OCI-LY7 (cell line): ENCODE results near the gene COPE. TPM values are rescaled to one million over a fixed set of nuclear protein-coding genes. Genes with fewer than 3 reads are reported as not detected.

ENCODE experiments used
- BruUV-seq: library from RNA; stranded (reverse); fragments of 400-500 nt; replicated peaks from 2 replicates; lab custom pipeline; 2021; lab: Mats Ljungman, UMichigan
- CTCF ChIA-PET: fragments of 300-600 bp; sonication (Branson Sonifier 250); formaldehyde crosslinking; loops from one replicate; lab custom pipeline; 2022; ENCODE audit warnings: antibody characterized with exemption; ENCODE audit not compliant: unreplicated experiment; lab: Charles Lee
- POLR2A ChIA-PET: fragments of 300-600 bp; sonication (Branson Sonifier 250); formaldehyde crosslinking; loops from one replicate; lab custom pipeline; 2022; ENCODE audit warnings: antibody characterized with exemption; lab: Charles Lee
- DNase-seq: peaks from one replicate; pipeline ENCODE4 v3.0.0-alpha.2; 2015; ENCODE audit warnings: low spot score
- H2AFZ ChIP-seq: fragments of 200-600 bp; sonication (generic), shearing (Covaris generic); 2 replicates; pipeline ENCODE4 v1.6.1; 2014; ENCODE audit warnings: mild to moderate bottlenecking, antibody characterized with exemption, low read length, moderate library complexity
- H3K27ac ChIP-seq: fragments of 200-600 bp; sonication (generic); 2 replicates; pipeline ENCODE4 v1.5.1; 2014; ENCODE audit warnings: mixed run types, low read depth, mild to moderate bottlenecking, moderate library complexity, low read length, inconsistent platforms; ENCODE audit not compliant: poor library complexity, severe bottlenecking
- H3K36me3 ChIP-seq: fragments of 200-600 bp; sonication (generic); 2 replicates; pipeline ENCODE4 v1.6.1; 2014; ENCODE audit warnings: mild to moderate bottlenecking, antibody characterized with exemption, low read length, moderate library complexity, mixed read lengths; ENCODE audit not compliant: insufficient read depth
- H3K4me1 ChIP-seq: fragments of 200-600 bp; sonication (generic); 2 replicates; pipeline ENCODE4 v1.5.1; 2014; ENCODE audit warnings: mild to moderate bottlenecking, low read length; ENCODE audit not compliant: insufficient read depth, poor library complexity, severe bottlenecking
- H3K4me2 ChIP-seq: fragments of 200-600 bp; sonication (generic); 2 replicates; pipeline ENCODE4 v1.6.1; 2014; ENCODE audit warnings: mild to moderate bottlenecking, low read length
- H3K4me3 ChIP-seq: fragments of 200-600 bp; sonication (generic); 2 replicates; pipeline ENCODE4 v1.5.1; 2014; ENCODE audit warnings: mild to moderate bottlenecking, low read depth, low read length; ENCODE audit not compliant: poor library complexity, severe bottlenecking
- H3K79me2 ChIP-seq: fragments of 200-600 bp; sonication (generic); 2 replicates; pipeline ENCODE4 v1.6.1; 2016; ENCODE audit warnings: low read depth, mild to moderate bottlenecking, low read length, moderate library complexity, mixed read lengths; ENCODE audit not compliant: insufficient read depth
- H3K9me2 ChIP-seq: fragments of 200-600 bp; sonication (generic); 2 replicates; pipeline ENCODE4 v1.6.1; 2016; ENCODE audit warnings: mild to moderate bottlenecking, low read length, mixed read lengths; ENCODE audit not compliant: insufficient read depth
- H3K9me3 ChIP-seq: fragments of 200-600 bp; sonication (generic); 2 replicates; pipeline ENCODE4 v1.6.1; 2014; ENCODE audit warnings: mild to moderate bottlenecking, mixed run types, low read length, mixed read lengths
- H4K20me1 ChIP-seq: fragments of 200-600 bp; sonication (generic); 2 replicates; pipeline ENCODE4 v1.6.1; 2014; ENCODE audit warnings: mild to moderate bottlenecking, antibody characterized with exemption, low read length, moderate library complexity, mixed read lengths; ENCODE audit not compliant: insufficient read depth
- EZH2phosphoT487 ChIP-seq: fragments of 200-600 bp; sonication (generic); IDR thresholded peaks from 2 replicates; pipeline ENCODE4 v1.6.1; 2018; ENCODE audit warnings: low read depth, borderline replicate concordance, mild to moderate bottlenecking, mixed run types, antibody characterized with exemption, low read length, moderate library complexity, mixed read lengths
- intact Hi-C: fragments of 100-400 bp; cut with micrococcal nuclease; formaldehyde crosslinking; loops from one replicate; pipeline ENCODE4 v1.10.0; 2022; ENCODE audit not compliant: unreplicated experiment
- total RNA-seq, 2 experiments: library from RNA; depleted of rRNA in 1 of 2; stranded (reverse); fragments of >200 nt in 1 of 2; shearing (Covaris generic) in 1 of 2; gene quantifications; 2 replicates each; pipeline ENCODE4 v1.2.3, GENCODE V29; 2014 to 2022
- TF ChIP-seq, protein P1 (sequence below): fragments of 200-600 bp; sonication (generic); conservative IDR thresholded peaks from 2 replicates; pipeline ENCODE4 v1.5.1; 2014; ENCODE audit warnings: mild to moderate bottlenecking, antibody characterized with exemption, low read length, moderate library complexity, mixed read lengths

Gene COPE
- total RNA-seq, 2 experiments from 2014 or later, result 255 to 256 TPM

- peaks cover 3% of the 10 kb centered on the region; the same call in 1 of the 2 replicates for H3K36me3 ChIP-seq
- ChIA-PET POLR2A (no interaction called here), CTCF (no interaction called here)
- H3K9me3 ChIP-seq, result no peaks in the 10 kb centered on the region
- BruUV-seq, result no TSS peak
- DNase-seq, result no peak
- intact Hi-C loops, result loop anchor here (2.0 kb wide), 1 partner anchor 92 kb away; no protein-coding TSS in a partner anchor
- no peak overlapping the region; the same call in 1 of the 2 replicates for H3K4me2 ChIP-seq
- H2AFZ ChIP-seq, result no peak overlapping the region
- H3K4me1 ChIP-seq, result no peaks in the 10 kb centered on the region
- H3K9me2 ChIP-seq, result no peaks in the 10 kb centered on the region
- no peak overlapping the region for H3K4me3 ChIP-seq
- no peaks in the 10 kb centered on the region for H3K79me2 ChIP-seq
- no peak for TF ChIP-seq EZH2phosphoT487
- TF ChIP-seq, protein P1, sequence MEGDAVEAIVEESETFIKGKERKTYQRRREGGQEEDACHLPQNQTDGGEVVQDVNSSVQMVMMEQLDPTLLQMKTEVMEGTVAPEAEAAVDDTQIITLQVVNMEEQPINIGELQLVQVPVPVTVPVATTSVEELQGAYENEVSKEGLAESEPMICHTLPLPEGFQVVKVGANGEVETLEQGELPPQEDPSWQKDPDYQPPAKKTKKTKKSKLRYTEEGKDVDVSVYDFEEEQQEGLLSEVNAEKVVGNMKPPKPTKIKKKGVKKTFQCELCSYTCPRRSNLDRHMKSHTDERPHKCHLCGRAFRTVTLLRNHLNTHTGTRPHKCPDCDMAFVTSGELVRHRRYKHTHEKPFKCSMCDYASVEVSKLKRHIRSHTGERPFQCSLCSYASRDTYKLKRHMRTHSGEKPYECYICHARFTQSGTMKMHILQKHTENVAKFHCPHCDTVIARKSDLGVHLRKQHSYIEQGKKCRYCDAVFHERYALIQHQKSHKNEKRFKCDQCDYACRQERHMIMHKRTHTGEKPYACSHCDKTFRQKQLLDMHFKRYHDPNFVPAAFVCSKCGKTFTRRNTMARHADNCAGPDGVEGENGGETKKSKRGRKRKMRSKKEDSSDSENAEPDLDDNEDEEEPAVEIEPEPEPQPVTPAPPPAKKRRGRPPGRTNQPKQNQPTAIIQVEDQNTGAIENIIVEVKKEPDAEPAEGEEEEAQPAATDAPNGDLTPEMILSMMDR, result no peak
- no peaks in the 10 kb centered on the region for H4K20me1 ChIP-seq
- H3K27ac ChIP-seq, result no peak overlapping the region
Observed at GRCh38 chr19:18894254-18895037, 24.7 kb downstream of the COPE start.

DNA sequence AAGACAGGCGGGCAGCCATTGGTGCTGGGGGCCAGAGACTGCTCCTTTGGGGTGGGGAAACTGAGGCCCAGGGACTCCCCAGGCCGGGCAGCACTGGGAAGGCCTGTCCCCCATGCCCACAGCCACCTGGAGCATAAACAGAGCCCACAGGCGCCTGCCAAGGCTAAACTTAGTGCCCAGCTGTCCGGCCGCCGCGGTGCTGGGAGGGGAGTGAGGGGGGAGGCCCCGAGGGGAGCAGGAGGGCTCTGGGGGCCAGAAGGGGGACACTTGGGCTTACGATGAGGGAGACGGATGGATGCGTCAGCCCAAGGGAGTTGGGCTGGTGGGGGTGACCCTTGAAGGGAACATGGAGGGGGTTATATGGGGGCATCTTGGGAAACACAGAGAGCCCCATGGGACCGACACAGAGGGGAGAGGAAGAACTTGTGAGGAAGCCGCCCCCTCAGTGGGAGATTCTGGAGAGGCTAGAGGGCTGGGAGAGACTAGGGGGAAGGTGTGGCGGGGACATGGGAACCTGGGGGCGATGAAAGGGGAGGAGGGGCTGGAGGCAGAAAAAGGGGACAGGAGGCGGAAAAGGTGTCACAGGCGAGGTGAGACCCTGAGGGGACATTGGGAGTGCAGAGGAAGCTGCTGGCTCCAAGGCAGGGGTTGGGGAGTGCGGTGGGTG lies 25.5 kb downstream of the COPE start:
- Histone ChIP-seq H3K4me2 (no peak overlapping the region), H4K20me1 (no peaks in the 10 kb centered on the region), H3K9me2 (no peaks in the 10 kb centered on the region), H3K79me2 (no peaks in the 10 kb centered on the region), H3K9me3 (no peaks in the 10 kb centered on the region), H2AFZ (no peak overlapping the region), H3K4me1 (no peaks in the 10 kb centered on the region), H3K27ac (no peak overlapping the region), H3K4me3 (no peak overlapping the region), H3K36me3 (no peaks in the 10 kb centered on the region)
- TF ChIP-seq, protein P1, result no peak
- TF ChIP-seq EZH2phosphoT487, result no peak
- no TSS peak for BruUV-seq
- intact Hi-C loops, result loop anchor here (2.0 kb wide), 1 partner anchor 93 kb away; no protein-coding TSS in a partner anchor
- DNase-seq, result no peak
- ChIA-PET CTCF (no interaction called here), POLR2A (no interaction called here)
